GM12892 (cell line): ENCODE measurements around the gene CCDC154.

ENCODE experiments used
- POLR2A ChIP-seq: IDR thresholded peaks from 2 replicates; pipeline ENCODE4 v1.6.1; 2011; ENCODE audit warnings: low read depth, low read length, control low read depth
- POLR2AphosphoS5 ChIP-seq: IDR thresholded peaks from 2 replicates; pipeline ENCODE4 v1.6.1; 2011; ENCODE audit warnings: low read depth, low read length, control low read depth
- TAF1 ChIP-seq: IDR thresholded peaks from 2 replicates; pipeline ENCODE4 v1.6.1; 2011; ENCODE audit warnings: low read depth, mild to moderate bottlenecking, control low read depth, low read length, borderline replicate concordance

DNA sequence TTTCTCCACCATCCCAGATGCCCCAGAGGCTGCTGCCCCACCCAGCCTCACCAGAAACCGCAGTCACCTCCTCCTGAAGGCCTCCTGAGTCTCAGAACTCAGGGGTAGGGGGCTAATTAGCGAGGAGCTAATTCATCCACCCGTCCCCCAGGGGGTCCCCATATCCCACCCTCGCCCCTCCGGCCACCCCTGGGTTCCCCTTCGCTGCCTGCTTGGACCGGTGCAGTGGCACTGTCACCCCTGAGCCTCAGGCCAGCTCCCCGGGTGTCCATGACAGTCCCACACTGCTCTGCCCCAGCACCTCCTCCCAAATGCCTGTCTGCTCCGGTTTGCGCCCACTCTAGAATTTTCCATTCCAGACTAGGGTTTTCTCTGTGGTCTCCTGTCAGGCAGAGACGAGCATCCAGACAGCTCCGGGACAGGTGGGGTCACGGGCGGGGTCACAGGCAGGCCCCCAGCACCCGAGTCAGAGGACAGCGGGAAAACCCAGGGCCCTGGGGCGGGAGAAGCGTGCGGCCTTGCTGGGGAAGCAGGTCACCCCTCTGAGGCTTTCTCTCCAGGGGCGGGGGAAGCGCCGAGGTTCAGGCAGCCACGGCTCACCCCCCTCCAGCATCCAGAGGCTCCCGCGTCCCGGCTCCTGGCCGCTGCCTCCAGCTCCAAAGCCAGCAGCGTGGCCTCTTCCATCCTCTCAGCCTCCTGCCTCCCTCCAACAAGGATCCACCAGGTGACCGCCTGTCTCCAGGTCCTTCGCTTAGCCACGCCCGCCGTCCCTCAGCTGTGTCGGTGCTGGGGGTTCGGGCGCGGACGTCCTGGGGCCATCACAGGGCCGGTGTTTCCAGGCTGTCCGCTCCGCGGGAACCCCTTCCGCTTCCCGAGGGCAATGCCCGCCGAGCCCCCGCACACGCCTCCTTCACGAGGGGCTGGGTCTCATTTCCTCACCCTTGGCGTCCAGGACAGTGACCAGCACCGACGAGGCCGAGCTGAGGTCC, 16.6 kb downstream of the CCDC154 start:
- no peak for TF ChIP-seq POLR2AphosphoS5
- TF ChIP-seq TAF1: no peak
- TF ChIP-seq POLR2A: no peak
